Tibial nerve (tissue), 4 donors: Measurements from ENCODE around the gene LY6G5B. TPM values are rescaled to one million over a fixed set of nuclear protein-coding genes. Genes with fewer than 3 reads are reported as not detected.
"Not testable (repeated sequence)": the region's sequence is repeated elsewhere in the genome, so short reads cannot be mapped to it uniquely, and the experiment has no call there.

Experiments used
- DNase-seq, 2 donors: peaks; one replicate each; pipeline ENCODE4 v3.0.0-alpha.2; 2019; ENCODE audit warnings: low spot score in 2 of 2
- H3K27ac ChIP-seq, 4 donors: fragments of 200-600 bp; sonication (generic) in 3 of 4; one replicate each; pipeline ENCODE4 v1.5.1; 2017 to 2019; ENCODE audit warnings: mild to moderate bottlenecking in 1 of 4
- H3K27me3 ChIP-seq, 2 donors: fragments of 200-600 bp; sonication (generic) in 1 of 2; one replicate each; pipeline versions ENCODE4 v1.5.1 to v1.6.0; 2017 to 2019
- H3K36me3 ChIP-seq, 3 donors: fragments of 200-600 bp; sonication (generic); one replicate each; pipeline ENCODE4 v1.5.1; 2018 to 2019
- H3K4me1 ChIP-seq, 4 donors: fragments of 200-600 bp; sonication (generic) in 3 of 4; one replicate each; pipeline ENCODE4 v1.5.1; 2017 to 2019
- H3K4me3 ChIP-seq, 4 donors: fragments of 200-600 bp; sonication (generic) in 3 of 4; one replicate each; pipeline ENCODE4 v1.5.1; 2017 to 2019; ENCODE audit warnings: mild to moderate bottlenecking in 1 of 4, moderate library complexity in 1 of 4
- H3K9me3 ChIP-seq, 4 donors: fragments of 200-600 bp; sonication (generic) in 3 of 4; one replicate each; pipeline ENCODE4 v1.5.1; 2017 to 2019
- EP300 ChIP-seq, 2 donors: sonication (generic); formaldehyde crosslinking; IDR thresholded peaks; one replicate each; pipeline ENCODE4 v1.6.1; 2017; ENCODE audit warnings: antibody characterized with exemption in 2 of 2, mild to moderate bottlenecking in 1 of 2
- POLR2A ChIP-seq, 2 donors: fragments of 450-650 bp; IDR thresholded peaks; one replicate each; pipeline ENCODE4 v1.6.1; 2017; ENCODE audit warnings: antibody characterized with exemption in 2 of 2, mild to moderate bottlenecking in 2 of 2, moderate library complexity in 2 of 2
- WGBS, 2 donors: methylation state at CpG; one replicate each; pipeline ENCODE4 v1.1.5; 2018; 5-methylcytosine and 5-hydroxymethylcytosine counted together
- total RNA-seq, 4 donors: library from RNA; depleted of rRNA; stranded (reverse); fragments of >200 nt; gene quantifications; one replicate each; pipeline ENCODE4 v1.1.0, GENCODE V29; 2016
- TF ChIP-seq, protein P1 (sequence below), 5 experiments: fragments of 200-600 bp in 3 of 5; fragments of 450-650 bp in 2 of 5; sonication (generic) in 3 of 5; IDR thresholded peaks; one replicate each; pipeline ENCODE4 v1.5.1; 2016 to 2019; ENCODE audit warnings: antibody characterized with exemption in 5 of 5, mild to moderate bottlenecking in 3 of 5, moderate library complexity in 2 of 5

The LY6G5B gene
- total RNA-seq, 4 donors from 2014 or later = 7.6 to 13.0 (median 9.8) TPM

DNA sequence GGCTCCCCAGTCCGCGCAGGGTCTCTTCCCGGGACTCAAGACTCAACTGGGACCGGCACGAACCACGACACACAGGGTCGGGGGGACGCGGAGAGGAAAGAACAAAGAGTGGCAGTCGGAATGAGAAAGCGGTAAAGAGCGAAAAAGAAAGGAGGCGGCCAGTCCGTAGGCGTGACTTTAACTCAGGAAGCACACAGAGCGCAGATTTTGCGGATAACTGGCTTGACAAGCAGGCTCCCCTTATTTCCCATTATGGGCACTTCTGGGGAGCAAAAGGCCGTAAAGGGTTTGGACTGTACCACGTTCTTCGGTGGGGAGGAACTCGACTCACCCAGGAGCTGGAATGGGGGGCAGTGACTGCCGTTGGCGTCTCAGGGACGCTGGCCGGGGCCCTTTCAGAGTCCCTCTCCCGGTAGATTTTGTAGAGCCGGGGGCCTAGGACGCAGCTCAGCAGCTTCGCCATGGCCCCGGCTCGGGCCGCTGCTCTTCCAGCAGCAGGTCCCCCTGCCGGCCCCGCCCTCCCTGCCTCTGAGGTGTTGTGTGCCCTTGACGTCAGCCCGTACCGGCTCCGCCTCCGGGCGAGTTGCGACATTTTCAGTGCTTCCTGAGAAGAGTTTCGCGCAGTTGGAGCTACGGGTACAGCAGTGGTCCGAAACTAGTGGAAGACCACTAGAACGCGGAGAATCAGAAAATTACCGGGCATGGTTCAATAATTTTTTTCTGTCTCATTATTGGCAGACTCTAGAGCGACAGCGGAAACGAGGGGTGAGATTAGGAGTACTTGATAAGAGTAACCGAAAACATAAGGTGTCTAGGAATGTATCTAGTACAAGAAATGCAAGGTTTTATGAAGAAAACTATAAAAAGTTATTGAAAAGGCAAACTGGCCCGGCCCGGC, 33.3 kb downstream of the LY6G5B start, which contains the start of gene ABHD16A:
Gene ABHD16A, minus strand, starts transcription at position 506 of the 898 bp plus-strand sequence. Its CDS starts 43 bp downstream, at position 463.
- TF ChIP-seq EP300 (IDR thresholded peaks at IDR 0.05) = peak; percentile 97 to 100
- peak; percentile 95 to 100 for TF ChIP-seq POLR2A (IDR thresholded peaks at IDR 0.05)
- TF ChIP-seq, protein P1, sequence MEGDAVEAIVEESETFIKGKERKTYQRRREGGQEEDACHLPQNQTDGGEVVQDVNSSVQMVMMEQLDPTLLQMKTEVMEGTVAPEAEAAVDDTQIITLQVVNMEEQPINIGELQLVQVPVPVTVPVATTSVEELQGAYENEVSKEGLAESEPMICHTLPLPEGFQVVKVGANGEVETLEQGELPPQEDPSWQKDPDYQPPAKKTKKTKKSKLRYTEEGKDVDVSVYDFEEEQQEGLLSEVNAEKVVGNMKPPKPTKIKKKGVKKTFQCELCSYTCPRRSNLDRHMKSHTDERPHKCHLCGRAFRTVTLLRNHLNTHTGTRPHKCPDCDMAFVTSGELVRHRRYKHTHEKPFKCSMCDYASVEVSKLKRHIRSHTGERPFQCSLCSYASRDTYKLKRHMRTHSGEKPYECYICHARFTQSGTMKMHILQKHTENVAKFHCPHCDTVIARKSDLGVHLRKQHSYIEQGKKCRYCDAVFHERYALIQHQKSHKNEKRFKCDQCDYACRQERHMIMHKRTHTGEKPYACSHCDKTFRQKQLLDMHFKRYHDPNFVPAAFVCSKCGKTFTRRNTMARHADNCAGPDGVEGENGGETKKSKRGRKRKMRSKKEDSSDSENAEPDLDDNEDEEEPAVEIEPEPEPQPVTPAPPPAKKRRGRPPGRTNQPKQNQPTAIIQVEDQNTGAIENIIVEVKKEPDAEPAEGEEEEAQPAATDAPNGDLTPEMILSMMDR (IDR thresholded peaks at IDR 0.05) = peak in 2 of 5 experiments; percentile 54 to 64
- Histone ChIP-seq H3K36me3 (peaks cover 0 to 21% (median 0%) of the 10 kb centered on the region in 3 donors), H3K27me3 (no peaks in the 10 kb centered on the region), H3K27ac (peak within 1 kb of the TSS; percentile 89 to 98 (median 96)), H3K9me3 (no peaks in the 10 kb centered on the region), H3K4me1 (peaks cover 0 to 38% (median 16%) of the 10 kb centered on the region in 4 donors), H3K4me3 (peak within 1 kb of the TSS; percentile 61 to 92 (median 76))
- 1% methylated on average over 54 of the region's 54 CpGs for WGBS, 2 donors
- peak; percentile 99 for DNase-seq

DNA sequence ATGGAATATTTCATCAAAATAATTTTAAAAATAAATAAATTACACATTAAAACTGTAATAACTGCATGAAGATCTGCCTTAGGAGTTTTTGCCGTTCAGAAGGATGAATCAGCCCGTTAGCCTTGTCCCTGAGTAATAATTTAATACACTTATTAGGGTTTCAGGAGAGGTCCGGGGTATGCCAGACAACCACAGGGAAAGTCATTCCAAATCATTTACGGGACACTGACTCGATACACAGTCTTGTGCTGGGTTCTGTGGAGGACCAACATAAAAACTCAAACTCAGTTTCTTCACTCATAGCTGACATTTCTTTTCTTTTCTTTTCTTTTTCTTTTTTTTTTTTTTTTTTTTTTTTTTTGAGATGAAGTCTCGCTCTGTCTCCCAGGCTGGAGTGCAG, 36.2 kb downstream of the LY6G5B start:
- no peak for TF ChIP-seq EP300 (IDR thresholded peaks at IDR 0.05)
- TF ChIP-seq, protein P1 (IDR thresholded peaks at IDR 0.05) = no peak
- TF ChIP-seq POLR2A (IDR thresholded peaks at IDR 0.05) = no peak
- Histone ChIP-seq H3K36me3 (no peaks in the 10 kb centered on the region), H3K4me1 (peaks cover 0 to 24% (median 15%) of the 10 kb centered on the region in 4 donors), H3K27me3 (no peaks in the 10 kb centered on the region), H3K27ac (no peak overlapping the region), H3K9me3 (no peaks in the 10 kb centered on the region), H3K4me3 (no peak overlapping the region)
- DNase-seq = no peak
- WGBS, 2 donors = 89 to 90% methylated on average over 6 of the region's 6 CpGs

DNA sequence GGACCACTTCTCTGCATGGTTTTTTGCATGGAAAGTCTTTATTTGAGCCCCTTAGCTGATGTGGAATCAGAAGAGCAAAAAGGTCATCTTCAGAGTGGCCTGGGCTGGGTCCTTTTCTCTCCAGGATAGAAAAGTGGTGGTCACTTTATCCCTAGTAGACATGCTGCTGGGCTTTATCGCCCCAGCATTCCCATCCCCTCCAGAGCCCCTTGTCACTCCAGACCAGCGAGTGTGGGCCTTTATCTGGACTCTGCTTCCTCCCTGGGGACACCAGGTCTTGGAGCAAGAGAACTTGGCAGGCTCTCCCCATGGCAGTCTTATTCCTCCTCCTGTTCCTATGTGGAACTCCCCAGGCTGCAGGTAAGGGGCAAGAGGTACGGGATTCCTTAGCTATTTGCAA, 36.8 kb downstream of the LY6G5B start, which contains the start of gene LY6G6F:
Gene LY6G6F, plus strand, starts transcription at position 268 of the 400 bp plus-strand sequence. Its CDS starts 41 bp downstream, at position 309.
- TF ChIP-seq EP300 (IDR thresholded peaks at IDR 0.05) = no peak
- TF ChIP-seq, protein P1 (IDR thresholded peaks at IDR 0.05) = no peak
- TF ChIP-seq POLR2A (IDR thresholded peaks at IDR 0.05) = no peak
- 62 to 68% methylated on average over 3 of the region's 3 CpGs for WGBS, 2 donors

DNA sequence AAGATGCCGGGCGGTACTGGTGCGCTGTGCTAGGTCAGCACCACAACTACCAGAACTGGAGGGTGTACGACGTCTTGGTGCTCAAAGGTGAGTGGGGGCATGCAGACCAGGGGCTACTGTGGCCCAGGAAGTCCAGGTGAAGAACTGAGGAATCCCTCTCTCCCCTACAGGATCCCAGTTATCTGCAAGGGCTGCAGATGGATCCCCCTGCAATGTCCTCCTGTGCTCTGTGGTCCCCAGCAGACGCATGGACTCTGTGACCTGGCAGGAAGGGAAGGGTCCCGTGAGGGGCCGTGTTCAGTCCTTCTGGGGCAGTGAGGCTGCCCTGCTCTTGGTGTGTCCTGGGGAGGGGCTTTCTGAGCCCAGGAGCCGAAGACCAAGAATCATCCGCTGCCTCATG, 37.9 kb downstream of the LY6G5B start:
- H3K9me3 ChIP-seq = no peaks in the 10 kb centered on the region
- WGBS, 2 donors = 84 to 87% methylated on average over 8 to 10 of the region's 10 CpGs
- no peak for TF ChIP-seq POLR2A (IDR thresholded peaks at IDR 0.05)
- no peak for TF ChIP-seq EP300 (IDR thresholded peaks at IDR 0.05)
- TF ChIP-seq, protein P1 (IDR thresholded peaks at IDR 0.05) = no peak

More for the DNA sequence above, 36.8 kb downstream of the LY6G5B start, which contains the start of gene LY6G6F:
- H3K27me3 ChIP-seq = no peaks in the 10 kb centered on the region
- no peak for DNase-seq
- no peak within 1 kb of the TSS for H3K27ac ChIP-seq
- no peaks in the 10 kb centered on the region for H3K36me3 ChIP-seq
- H3K9me3 ChIP-seq = no peaks in the 10 kb centered on the region
- H3K4me1 ChIP-seq = peaks cover 0 to 17% (median 10%) of the 10 kb centered on the region in 4 donors
- no peak within 1 kb of the TSS for H3K4me3 ChIP-seq

DNA sequence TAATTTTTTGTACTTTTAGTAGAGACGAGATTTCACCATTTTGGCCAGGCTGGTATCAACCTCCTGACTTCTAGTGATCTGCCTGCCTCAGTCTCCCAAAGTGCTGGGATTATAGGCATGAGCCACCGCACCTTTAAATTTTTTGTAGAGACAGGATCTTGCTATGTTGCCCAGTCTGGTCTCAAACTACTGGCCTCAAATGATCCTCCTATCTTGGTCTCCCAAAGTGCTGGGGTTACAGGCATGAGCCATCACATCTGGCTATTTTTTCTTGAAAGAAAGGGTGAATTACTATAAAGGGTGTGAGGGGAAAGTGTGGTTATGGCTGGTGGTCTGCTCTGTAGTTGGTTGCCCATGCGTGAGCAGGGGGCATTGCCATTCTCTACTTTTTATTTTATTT, 38.4 kb downstream of the LY6G5B start:
- Histone ChIP-seq H3K9me3 (no peaks in the 10 kb centered on the region), H3K27me3 (no peaks in the 10 kb centered on the region), H3K4me3 (no peak overlapping the region), H3K4me1 (peaks cover 0 to 9% (median 3%) of the 10 kb centered on the region in 4 donors), H3K36me3 (no peaks in the 10 kb centered on the region), H3K27ac (no peak overlapping the region)
- 92 to 93% methylated on average over 3 of the region's 3 CpGs for WGBS, 2 donors
- no peak for TF ChIP-seq EP300 (IDR thresholded peaks at IDR 0.05)
- TF ChIP-seq, protein P1 (IDR thresholded peaks at IDR 0.05) = no peak
- DNase-seq = no peak

More for the DNA sequence above, 37.9 kb downstream of the LY6G5B start:
- Histone ChIP-seq H3K36me3 (no peaks in the 10 kb centered on the region), H3K27me3 (no peaks in the 10 kb centered on the region), H3K4me3 (no peak overlapping the region), H3K27ac (no peak overlapping the region), H3K4me1 (peaks cover 0 to 9% (median 3%) of the 10 kb centered on the region in 4 donors)
- no peak for DNase-seq

DNA sequence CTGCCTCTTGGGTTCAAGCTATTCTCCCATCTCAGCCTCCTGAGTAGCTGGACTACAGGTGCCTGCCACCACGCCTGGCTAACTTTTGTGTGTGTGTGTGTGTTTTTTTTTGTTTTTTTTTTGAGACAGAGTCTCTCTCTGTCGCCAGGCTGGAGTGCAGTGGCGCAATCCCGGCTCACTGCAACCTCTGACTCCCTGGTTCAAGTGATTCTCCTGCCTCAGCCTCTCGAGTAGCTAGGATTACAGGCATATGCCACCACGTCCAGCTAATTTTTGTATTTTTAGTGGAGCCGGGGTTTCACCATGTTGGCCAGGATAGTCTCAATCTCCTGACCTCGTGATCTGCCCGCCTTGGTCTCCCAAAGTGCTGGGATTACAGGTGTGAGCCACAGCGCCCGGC, 39.4 kb downstream of the LY6G5B start:
- not testable (repeated sequence) for H3K27ac ChIP-seq, H3K9me3 ChIP-seq, H3K27me3 ChIP-seq, H3K4me1 ChIP-seq, H3K4me3 ChIP-seq, H3K36me3 ChIP-seq, DNase-seq
- WGBS, 2 donors = 87 to 88% methylated on average over 11 of the region's 11 CpGs
